ENCODE data around the gene COL4A6.

Gene COL4A6

DNA sequence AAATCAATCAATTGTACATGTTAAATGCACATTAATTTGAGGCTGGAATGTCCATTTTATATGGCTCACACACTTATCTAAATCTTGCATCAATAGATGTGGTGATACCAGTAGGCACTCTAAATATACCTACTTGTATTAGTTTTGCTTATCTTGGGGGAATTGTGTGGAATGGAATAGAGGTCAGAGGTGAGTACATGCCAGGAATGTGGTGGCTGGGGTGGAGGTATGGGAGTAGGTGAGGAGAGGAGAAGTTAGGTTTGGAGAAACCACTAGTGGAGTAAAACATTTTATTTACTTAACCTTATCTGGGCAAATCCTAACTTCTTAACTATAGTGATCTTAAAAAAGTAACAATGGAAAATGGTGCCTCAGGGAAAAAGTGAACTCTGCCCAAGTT is 183.6 kb downstream of the COL4A6 start:
- Histone ChIP-seq H3K4me3 (ENCODE audit: insufficient read depth in 1 of 2, low read depth in 1 of 2, low read length in 2 of 2) (no peak overlapping the region), H2BK5ac (ENCODE audit: low read depth, low read length, poor library complexity, severe bottlenecking) (no peak overlapping the region), H3K79me1 (replicated peaks; ENCODE audit: low read length, poor library complexity, severe bottlenecking) (no peaks in the 10 kb centered on the region), H3K4ac (ENCODE audit: low read depth in 1 of 2, low read length in 2 of 2) (no peak overlapping the region), H2BK120ac (ENCODE audit: low read depth, low read length) (no peak overlapping the region), H2AK5ac (ENCODE audit: low read length, severe bottlenecking) (no peak overlapping the region), H3K4me1 (ENCODE audit: control insufficient read depth, insufficient read depth, low read depth, low read length) (peaks cover 1% of the 10 kb centered on the region), H3K27ac (ENCODE audit: low read length, poor library complexity, severe bottlenecking) (no peak overlapping the region), H2BK15ac (ENCODE audit: low read depth, poor library complexity, severe bottlenecking) (no peak overlapping the region), H3K23ac (ENCODE audit: low read length in 2 of 2) (no peak overlapping the region), H3K36me3 (ENCODE audit: control insufficient read depth in 1 of 2, insufficient read depth in 2 of 2, low read depth in 1 of 2, low read length in 2 of 2) (no peaks in the 10 kb centered on the region), H4K91ac (ENCODE audit: low read length) (no peak overlapping the region), H3K9ac (ENCODE audit: low read length) (no peak overlapping the region), H4K8ac (ENCODE audit: low read length) (no peak overlapping the region), H3K9me3 (ENCODE audit: control insufficient read depth, low read length) (peaks cover 4% of the 10 kb centered on the region), H3K18ac (ENCODE audit: low read depth in 1 of 2, low read length in 2 of 2) (no peak overlapping the region), H3K14ac (ENCODE audit: low read length in 2 of 2) (no peak overlapping the region), H2AFZ (ENCODE audit: low read depth, low read length) (no peak overlapping the region), H3K27me3 (ENCODE audit: control insufficient read depth in 1 of 2, insufficient read depth in 1 of 2, low read length in 2 of 2) (peaks cover 0 to 56% of the 10 kb centered on the region in 2 experiments), H2BK12ac (ENCODE audit: low read length in 2 of 2) (no peak overlapping the region), H3K4me2 (ENCODE audit: low read length, poor library complexity, severe bottlenecking) (no peak overlapping the region)
- no peak for DNase-seq

DNA sequence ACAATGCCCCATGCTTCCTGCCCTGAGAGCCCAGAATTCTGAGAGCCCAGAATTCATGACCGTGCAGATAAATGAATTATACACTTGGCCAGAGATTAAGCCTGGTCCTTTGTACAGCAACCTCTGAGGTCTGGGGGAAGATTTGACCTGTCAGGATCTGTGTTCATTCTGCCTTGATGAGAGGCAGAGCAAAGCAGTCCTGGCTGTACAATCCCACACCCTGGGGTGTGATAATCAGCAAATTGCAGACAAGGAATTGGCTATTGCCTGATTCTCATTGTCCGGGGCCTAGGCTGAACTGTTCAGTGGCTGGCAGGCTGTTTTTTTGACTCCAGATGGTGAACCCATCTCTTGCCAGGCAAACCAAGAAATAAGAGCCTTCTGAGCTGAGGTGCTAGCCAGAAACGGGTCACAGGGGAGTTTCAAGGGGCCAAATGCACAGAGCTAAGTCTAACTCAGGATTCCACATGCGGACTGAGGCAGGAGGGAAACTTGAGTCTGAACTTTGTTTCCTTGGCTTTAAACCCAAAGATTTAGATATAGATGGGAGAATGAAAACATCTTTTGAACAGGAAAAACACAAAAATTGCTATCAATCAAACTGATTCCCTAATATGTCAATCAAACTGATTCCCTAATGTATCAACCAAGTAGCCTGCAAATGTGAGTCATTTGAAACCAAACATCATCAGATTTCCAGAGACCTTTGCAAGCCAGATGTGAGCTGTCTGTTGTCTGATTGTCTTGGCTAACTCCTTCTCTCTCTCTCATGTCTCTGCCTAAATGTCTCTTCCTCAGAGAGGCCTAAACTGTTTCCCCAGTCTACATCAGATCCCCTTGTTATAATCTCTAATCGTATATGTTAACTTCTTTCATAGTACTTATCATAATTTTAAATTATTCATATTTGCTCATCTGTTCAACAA is 187.3 kb downstream of the COL4A6 start:
- no peak overlapping the region for H2AFZ ChIP-seq (ENCODE audit: low read depth, low read length)
- H3K14ac ChIP-seq (ENCODE audit: low read length in 2 of 2): no peak overlapping the region
- peaks cover 4% of the 10 kb centered on the region for H3K9me3 ChIP-seq (ENCODE audit: control insufficient read depth, low read length)
- no peaks in the 10 kb centered on the region for H3K4me1 ChIP-seq (ENCODE audit: control insufficient read depth, insufficient read depth, low read depth, low read length)
- H2BK15ac ChIP-seq (ENCODE audit: low read depth, poor library complexity, severe bottlenecking): no peak overlapping the region
- WGBS: 67% methylated on average over 3 of the region's 5 CpGs
- H2BK5ac ChIP-seq (ENCODE audit: low read depth, low read length, poor library complexity, severe bottlenecking): no peak overlapping the region
- peaks cover 0 to 57% of the 10 kb centered on the region in 2 experiments for H3K27me3 ChIP-seq (ENCODE audit: control insufficient read depth in 1 of 2, insufficient read depth in 1 of 2, low read length in 2 of 2)
- H4K91ac ChIP-seq (ENCODE audit: low read length): no peak overlapping the region
- no peak overlapping the region for H3K23ac ChIP-seq (ENCODE audit: low read length in 2 of 2)
- peak overlapping the region in 1 of 2 experiments; percentile 38 for H3K18ac ChIP-seq (ENCODE audit: low read depth in 1 of 2, low read length in 2 of 2)
- no peak overlapping the region for H3K4ac ChIP-seq (ENCODE audit: low read depth in 1 of 2, low read length in 2 of 2)
- H3K36me3 ChIP-seq (ENCODE audit: control insufficient read depth in 1 of 2, insufficient read depth in 2 of 2, low read depth in 1 of 2, low read length in 2 of 2): no peaks in the 10 kb centered on the region
- no peak overlapping the region for H2BK120ac ChIP-seq (ENCODE audit: low read depth, low read length)
- DNase-seq: no peak
- H2BK12ac ChIP-seq (ENCODE audit: low read length in 2 of 2): no peak overlapping the region
- H3K4me2 ChIP-seq (ENCODE audit: low read length, poor library complexity, severe bottlenecking): no peak overlapping the region
- H4K8ac ChIP-seq (ENCODE audit: low read length): no peak overlapping the region
- no peaks in the 10 kb centered on the region for H3K79me1 ChIP-seq (replicated peaks; ENCODE audit: low read length, poor library complexity, severe bottlenecking)
- no peak overlapping the region for H3K4me3 ChIP-seq (ENCODE audit: insufficient read depth in 1 of 2, low read depth in 1 of 2, low read length in 2 of 2)
- no peak overlapping the region for H3K27ac ChIP-seq (ENCODE audit: low read length, poor library complexity, severe bottlenecking)
- H3K9ac ChIP-seq (ENCODE audit: low read length): no peak overlapping the region
- H2AK5ac ChIP-seq (ENCODE audit: low read length, severe bottlenecking): no peak overlapping the region

DNA sequence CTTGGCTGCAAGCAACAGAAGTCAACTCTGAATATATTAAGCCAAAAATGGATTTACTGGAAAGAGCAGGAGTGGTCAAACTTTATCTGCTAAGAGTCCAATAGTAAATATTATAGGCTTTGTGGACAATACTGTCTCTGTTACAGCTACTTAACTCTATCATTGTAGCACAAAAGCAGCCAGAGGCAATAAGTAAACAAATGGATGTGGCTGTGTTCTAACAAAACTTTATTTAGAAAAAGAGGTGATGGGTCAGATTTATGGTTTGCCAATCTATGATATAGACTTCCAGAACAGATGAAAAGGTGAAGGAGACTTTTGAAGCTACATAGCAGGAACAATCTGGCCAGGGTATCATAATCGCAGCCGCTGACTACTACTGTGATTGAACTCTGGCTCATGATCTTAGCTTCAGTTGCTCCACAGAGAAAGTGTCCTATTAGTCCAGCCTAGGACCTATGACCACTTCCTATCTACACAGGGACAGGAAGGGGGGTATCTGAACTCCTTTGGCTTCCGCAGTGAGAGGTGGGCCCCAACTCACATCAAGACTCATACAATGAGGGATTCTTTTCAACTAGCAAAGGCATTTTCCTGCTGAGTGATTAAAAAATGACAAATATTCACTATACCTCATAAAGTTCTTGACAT is 191.8 kb downstream of the COL4A6 start:
- Histone ChIP-seq H4K91ac (ENCODE audit: low read length) (no peak overlapping the region), H4K8ac (ENCODE audit: low read length) (no peak overlapping the region), H3K4me2 (ENCODE audit: low read length, poor library complexity, severe bottlenecking) (no peak overlapping the region), H3K4me3 (ENCODE audit: insufficient read depth in 1 of 2, low read depth in 1 of 2, low read length in 2 of 2) (no peak overlapping the region), H3K18ac (ENCODE audit: low read depth in 1 of 2, low read length in 2 of 2) (no peak overlapping the region), H2AFZ (ENCODE audit: low read depth, low read length) (no peak overlapping the region), H3K9ac (ENCODE audit: low read length) (no peak overlapping the region), H3K36me3 (ENCODE audit: control insufficient read depth in 1 of 2, insufficient read depth in 2 of 2, low read depth in 1 of 2, low read length in 2 of 2) (no peaks in the 10 kb centered on the region), H3K4me1 (ENCODE audit: control insufficient read depth, insufficient read depth, low read depth, low read length) (no peaks in the 10 kb centered on the region), H2BK12ac (ENCODE audit: low read length in 2 of 2) (no peak overlapping the region), H3K9me3 (ENCODE audit: control insufficient read depth, low read length) (no peaks in the 10 kb centered on the region), H2AK5ac (ENCODE audit: low read length, severe bottlenecking) (no peak overlapping the region), H2BK120ac (ENCODE audit: low read depth, low read length) (no peak overlapping the region), H3K27ac (ENCODE audit: low read length, poor library complexity, severe bottlenecking) (no peak overlapping the region), H2BK15ac (ENCODE audit: low read depth, poor library complexity, severe bottlenecking) (no peak overlapping the region), H3K14ac (ENCODE audit: low read length in 2 of 2) (no peak overlapping the region), H3K79me1 (replicated peaks; ENCODE audit: low read length, poor library complexity, severe bottlenecking) (no peaks in the 10 kb centered on the region), H2BK5ac (ENCODE audit: low read depth, low read length, poor library complexity, severe bottlenecking) (no peak overlapping the region), H3K27me3 (ENCODE audit: control insufficient read depth in 1 of 2, insufficient read depth in 1 of 2, low read length in 2 of 2) (peaks cover 0 to 37% of the 10 kb centered on the region in 2 experiments), H3K4ac (ENCODE audit: low read depth in 1 of 2, low read length in 2 of 2) (no peak overlapping the region), H3K23ac (ENCODE audit: low read length in 2 of 2) (no peak overlapping the region)
- WGBS: 100% methylated on average over 2 of the region's 3 CpGs
- no peak for DNase-seq

DNA sequence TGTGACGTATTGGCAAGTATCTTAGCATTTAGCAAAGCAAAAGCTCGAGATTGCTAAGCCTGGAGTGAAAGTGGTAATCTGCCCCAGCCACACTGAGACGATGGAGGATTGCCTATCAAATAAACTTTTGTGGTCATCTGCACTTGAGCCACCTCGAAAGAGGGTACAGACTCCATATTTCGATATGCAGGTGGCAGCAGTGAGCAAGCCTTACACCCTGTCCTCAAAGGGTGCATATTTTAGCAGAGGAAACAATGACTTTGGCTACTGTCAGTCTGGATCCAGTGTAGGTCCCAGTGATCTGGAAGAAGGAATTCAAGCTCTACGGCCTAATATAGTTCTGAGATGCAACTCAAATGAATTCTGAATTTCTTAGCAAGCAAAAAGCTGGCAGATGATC is 192.8 kb downstream of the COL4A6 start:
- Histone ChIP-seq H3K27ac (ENCODE audit: low read length, poor library complexity, severe bottlenecking) (no peak overlapping the region), H3K23ac (ENCODE audit: low read length in 2 of 2) (no peak overlapping the region), H3K4me3 (ENCODE audit: insufficient read depth in 1 of 2, low read depth in 1 of 2, low read length in 2 of 2) (no peak overlapping the region), H3K18ac (ENCODE audit: low read depth in 1 of 2, low read length in 2 of 2) (peak overlapping the region in 1 of 2 experiments; percentile 43), H3K27me3 (ENCODE audit: control insufficient read depth in 1 of 2, insufficient read depth in 1 of 2, low read length in 2 of 2) (peaks cover 0 to 31% of the 10 kb centered on the region in 2 experiments), H2BK12ac (ENCODE audit: low read length in 2 of 2) (no peak overlapping the region), H3K4me1 (ENCODE audit: control insufficient read depth, insufficient read depth, low read depth, low read length) (no peaks in the 10 kb centered on the region), H3K9me3 (ENCODE audit: control insufficient read depth, low read length) (no peaks in the 10 kb centered on the region), H2BK5ac (ENCODE audit: low read depth, low read length, poor library complexity, severe bottlenecking) (no peak overlapping the region), H4K91ac (ENCODE audit: low read length) (no peak overlapping the region), H2BK120ac (ENCODE audit: low read depth, low read length) (no peak overlapping the region), H2AFZ (ENCODE audit: low read depth, low read length) (no peak overlapping the region), H3K14ac (ENCODE audit: low read length in 2 of 2) (no peak overlapping the region), H4K8ac (ENCODE audit: low read length) (no peak overlapping the region), H3K4me2 (ENCODE audit: low read length, poor library complexity, severe bottlenecking) (no peak overlapping the region), H3K9ac (ENCODE audit: low read length) (no peak overlapping the region), H3K36me3 (ENCODE audit: control insufficient read depth in 1 of 2, insufficient read depth in 2 of 2, low read depth in 1 of 2, low read length in 2 of 2) (no peaks in the 10 kb centered on the region), H2AK5ac (ENCODE audit: low read length, severe bottlenecking) (no peak overlapping the region), H3K4ac (ENCODE audit: low read depth in 1 of 2, low read length in 2 of 2) (no peak overlapping the region), H3K79me1 (replicated peaks; ENCODE audit: low read length, poor library complexity, severe bottlenecking) (no peaks in the 10 kb centered on the region), H2BK15ac (ENCODE audit: low read depth, poor library complexity, severe bottlenecking) (no peak overlapping the region)
- WGBS: 69% methylated on average over 6 of the region's 6 CpGs
- no peak for DNase-seq
